CD4-positive, alpha-beta T cell treated with Interferon alpha-2 for 1 hour (primary cell): ENCODE measurements around the gene STAG1.

ENCODE experiments used
- DNase-seq, 2 donors: peaks; one replicate each; pipeline ENCODE4 v3.0.0-alpha.2; 2020 to 2022

The STAG1 gene

DNA sequence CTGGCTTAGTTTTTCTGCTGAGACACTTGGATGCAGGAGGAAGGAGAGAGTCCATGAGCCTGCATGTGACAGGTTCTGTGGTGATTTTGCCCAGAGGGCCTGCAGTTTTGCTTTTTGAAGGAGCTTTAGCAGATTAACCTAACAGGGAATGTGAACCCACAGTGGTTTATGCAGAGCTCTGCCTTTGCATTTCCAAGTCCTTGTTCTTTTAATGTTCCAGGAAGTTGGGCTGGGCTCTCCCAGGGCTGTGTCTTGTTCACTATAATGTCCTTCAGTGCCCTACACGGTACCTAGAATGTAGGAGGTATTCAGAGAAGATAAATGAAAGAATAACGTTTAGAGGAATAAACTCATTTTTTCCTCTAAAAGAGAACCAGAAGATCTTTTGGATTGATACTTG lies 451.7 kb downstream of the STAG1 start:
- no peak for DNase-seq

DNA sequence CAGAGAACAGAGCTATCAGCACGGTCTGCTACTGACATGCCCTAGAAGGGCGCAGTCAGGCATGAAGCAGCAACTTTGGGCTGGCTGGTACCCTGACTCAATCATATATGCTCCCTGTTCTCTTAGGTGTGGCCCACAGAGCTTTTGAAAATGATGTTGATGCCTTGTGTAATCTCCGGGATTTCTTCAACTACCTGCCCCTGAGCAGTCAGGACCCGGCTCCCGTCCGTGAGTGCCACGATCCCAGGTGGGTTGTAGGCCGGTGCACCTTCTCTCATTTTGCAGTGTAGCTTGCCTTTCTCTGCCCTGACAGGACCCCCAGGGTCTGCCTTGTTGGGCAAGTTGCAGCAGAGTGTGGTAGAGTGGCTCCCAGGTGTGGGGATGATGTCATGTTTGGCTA lies 454.4 kb downstream of the STAG1 start:
- DNase-seq: no peak

GRCh38 chr3:136296960-136297359 lies 455.2 kb downstream of the STAG1 start:
- no peak for DNase-seq

- no peak for DNase-seq
Measured at GRCh38 chr3:136294176-136294575, 458.0 kb downstream of the STAG1 start.

- DNase-seq: no peak
Measured at GRCh38 chr3:136293279-136293678, 458.9 kb downstream of the STAG1 start.

GRCh38 chr3:136292500-136292899 lies 459.7 kb downstream of the STAG1 start:
- DNase-seq: no peak

DNA sequence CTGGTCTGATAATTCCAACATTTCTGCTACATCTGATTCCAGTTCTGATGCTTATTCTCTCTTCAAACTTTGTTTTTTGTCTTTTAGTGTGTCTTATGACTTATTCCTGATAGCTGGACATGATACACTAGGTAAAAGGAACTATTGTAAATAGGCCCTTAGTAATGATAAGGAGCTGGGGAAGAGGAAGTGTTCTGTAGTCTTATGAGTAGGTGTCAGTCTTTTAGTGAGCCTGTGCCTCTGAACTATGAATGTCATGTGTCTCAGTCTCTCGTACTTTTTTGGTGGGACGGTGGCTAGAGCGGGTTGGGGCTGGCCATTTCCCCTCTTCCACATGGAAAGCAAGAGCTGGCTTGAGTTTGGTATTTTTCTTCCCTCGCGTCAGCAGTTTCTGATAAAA lies 460.9 kb downstream of the STAG1 start:
- DNase-seq: no peak
